MM.1S (cell line): ENCODE results near the gene ZNF22.

Experiments
- CTCF ChIP-seq: fragments of 300-600 bp; sonication (generic); IDR thresholded peaks from 2 replicates; pipeline ENCODE4 v1.5.1; 2016; ENCODE audit warnings: antibody characterized with exemption, low read length, mixed read lengths
- EZH2 ChIP-seq: fragments of 300-600 bp; sonication (generic); optimal IDR thresholded peaks from 2 replicates; pipeline ENCODE3; 2017; ENCODE audit warnings: low read depth, mild to moderate bottlenecking, antibody characterized with exemption, low read length, mixed read lengths

- TF ChIP-seq CTCF (no peak), EZH2 (no peak)
These were observed 18.2 kb upstream of the ZNF22 start for GRCh38 chr10:44982496-44982895.
